Effector memory CD8-positive, alpha-beta T cell (primary cell): ENCODE data around the gene CBLB.
"Not testable (repeated sequence)": the region's sequence is repeated elsewhere in the genome, so short reads cannot be mapped to it uniquely, and the experiment has no call there.

Experiments used
- ATAC-seq: fragments of 150-1000 bp; cut with Tn5 transposase; replicated peaks from 2 replicates; pipeline ENCODE4 v1.10.0; 2021; ENCODE audit warnings: mild to moderate bottlenecking, moderate library complexity
- DNase-seq, 3 experiments: peaks; one replicate each; pipeline ENCODE4 v3.0.0; 2021
- H3K27ac Mint-ChIP-seq, 2 donors: one replicate each; pipeline ENCODE4 v1.8.0; 2022; ENCODE audit warnings: mild to moderate bottlenecking in 2 of 2, mixed read lengths in 2 of 2, moderate library complexity in 2 of 2
- H3K27me3 Mint-ChIP-seq, 2 donors: one replicate each; pipeline ENCODE4 v1.8.0; 2022; ENCODE audit warnings: mixed read lengths in 2 of 2
- H3K36me3 Mint-ChIP-seq: one replicate; pipeline ENCODE4 v1.8.0; 2022; ENCODE audit warnings: mild to moderate bottlenecking, moderate library complexity, mixed read lengths; ENCODE audit not compliant: insufficient read depth
- H3K4me1 Mint-ChIP-seq, 2 donors: one replicate each; pipeline ENCODE4 v1.8.0; 2022; ENCODE audit warnings: low read depth in 2 of 2, mixed read lengths in 2 of 2
- H3K4me3 Mint-ChIP-seq, 2 donors: one replicate each; pipeline ENCODE4 v1.8.0; 2022; ENCODE audit warnings: mild to moderate bottlenecking in 2 of 2, mixed read lengths in 2 of 2, moderate library complexity in 2 of 2
- H3K9me3 Mint-ChIP-seq, 2 donors: one replicate each; pipeline ENCODE4 v1.8.0; 2022; ENCODE audit warnings: mixed read lengths in 2 of 2

Gene CBLB

GRCh38 chr3:105730801-105731354 lies 137.9 kb downstream of the CBLB start:
- Mint-ChIP-seq H3K36me3 (peaks cover 53% of the 10 kb centered on the region), H3K4me1 (peaks cover 4 to 15% of the 10 kb centered on the region in 2 donors), H3K9me3 (peaks cover 6 to 11% of the 10 kb centered on the region in 2 donors), H3K27ac (no peak overlapping the region), H3K4me3 (no peak overlapping the region), H3K27me3 (no peaks in the 10 kb centered on the region)
- no peak for DNase-seq
- no peak for ATAC-seq

GRCh38 chr3:105729667-105730066 lies 139.1 kb downstream of the CBLB start:
- H3K27me3 Mint-ChIP-seq, result no peaks in the 10 kb centered on the region
- H3K27ac Mint-ChIP-seq, result no peak overlapping the region
- DNase-seq (no peak), ATAC-seq (no peak)
- peaks cover 4 to 15% of the 10 kb centered on the region in 2 donors for H3K4me1 Mint-ChIP-seq
- peaks cover 42% of the 10 kb centered on the region for H3K36me3 Mint-ChIP-seq
- H3K9me3 Mint-ChIP-seq, result peaks cover 6 to 11% of the 10 kb centered on the region in 2 donors
- no peak overlapping the region for H3K4me3 Mint-ChIP-seq

- ATAC-seq, result no peak
- Mint-ChIP-seq H3K27ac (peak overlapping the region in 1 of 2 donors; percentile 46), H3K4me1 (peaks cover 8 to 19% of the 10 kb centered on the region in 2 donors), H3K4me3 (no peak overlapping the region), H3K27me3 (no peaks in the 10 kb centered on the region), H3K36me3 (peaks cover 36% of the 10 kb centered on the region), H3K9me3 (peaks cover 6 to 11% of the 10 kb centered on the region in 2 donors)
- no peak for DNase-seq
These were observed 140.0 kb downstream of the CBLB start for GRCh38 chr3:105728771-105729312.

DNA sequence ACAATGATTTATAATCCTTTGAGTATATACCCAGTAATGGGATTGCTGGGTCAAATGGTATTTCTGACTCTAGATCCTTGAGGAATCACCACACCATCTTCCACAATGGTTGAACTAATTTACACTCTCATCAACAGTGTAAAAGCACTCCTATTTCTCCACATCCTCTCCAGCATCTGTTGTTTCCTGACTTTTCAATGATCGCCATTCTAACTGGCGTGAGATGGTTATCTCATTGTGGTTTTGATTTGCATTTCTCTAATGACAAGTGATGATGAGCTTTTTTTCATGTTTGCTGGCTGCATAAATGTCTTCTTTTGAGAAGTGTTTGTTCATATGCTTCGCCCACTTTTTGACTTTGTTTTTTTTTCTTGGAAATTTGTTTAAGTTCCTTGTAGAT lies 141.8 kb downstream of the CBLB start:
- DNase-seq, H3K27ac Mint-ChIP-seq, ATAC-seq, H3K4me3 Mint-ChIP-seq, H3K27me3 Mint-ChIP-seq: not testable (repeated sequence)
- H3K36me3 Mint-ChIP-seq, result peaks cover 33% of the 10 kb centered on the region
- peaks cover 6 to 11% of the 10 kb centered on the region in 2 donors for H3K9me3 Mint-ChIP-seq
- peaks cover 14 to 32% of the 10 kb centered on the region in 2 donors for H3K4me1 Mint-ChIP-seq

DNA sequence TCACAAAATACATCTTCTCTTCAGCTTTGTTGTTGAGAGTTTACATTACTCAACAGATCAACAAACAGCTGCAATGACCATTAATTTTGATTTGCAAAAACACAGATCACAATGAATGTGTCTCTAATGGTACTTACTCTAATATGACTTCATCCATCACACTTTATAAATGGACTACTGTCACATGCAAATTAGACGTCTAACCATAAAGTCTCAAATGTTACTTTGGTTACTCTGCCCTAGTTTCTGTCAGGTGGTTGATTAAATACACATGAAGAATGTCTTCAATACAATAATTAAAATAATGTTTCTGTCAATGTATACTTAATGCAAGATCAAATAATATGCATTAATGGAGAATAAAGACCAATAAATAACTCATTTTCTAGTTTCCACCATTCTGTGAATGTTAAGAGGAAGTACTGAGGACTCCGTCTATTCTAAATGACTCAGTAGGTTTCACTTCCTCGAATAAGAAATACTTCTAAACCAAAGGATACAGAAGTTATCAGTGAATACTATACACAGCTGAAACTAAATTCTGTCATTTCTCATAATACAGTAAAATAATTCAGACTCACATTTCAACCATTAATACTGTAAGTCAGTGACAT lies 145.8 kb downstream of the CBLB start:
- ATAC-seq, result peak; percentile 81
- H3K4me1 Mint-ChIP-seq, result peaks cover 13 to 35% of the 10 kb centered on the region in 2 donors
- peak overlapping the region; percentile 40 to 72 for H3K27ac Mint-ChIP-seq
- peaks cover 4 to 11% of the 10 kb centered on the region in 2 donors for H3K9me3 Mint-ChIP-seq
- H3K36me3 Mint-ChIP-seq, result peaks cover 39% of the 10 kb centered on the region
- no peak for DNase-seq
- peak overlapping the region; percentile 31 to 71 for H3K4me3 Mint-ChIP-seq
- H3K27me3 Mint-ChIP-seq, result no peaks in the 10 kb centered on the region

- Mint-ChIP-seq H3K27ac (no peak overlapping the region), H3K4me1 (peaks cover 13 to 29% of the 10 kb centered on the region in 2 donors), H3K9me3 (no peaks in the 10 kb centered on the region), H3K36me3 (peaks cover 37% of the 10 kb centered on the region), H3K4me3 (no peak overlapping the region), H3K27me3 (no peaks in the 10 kb centered on the region)
- DNase-seq, result no peak
- no peak for ATAC-seq
These were observed 149.0 kb downstream of the CBLB start for GRCh38 chr3:105719791-105720190.

DNA sequence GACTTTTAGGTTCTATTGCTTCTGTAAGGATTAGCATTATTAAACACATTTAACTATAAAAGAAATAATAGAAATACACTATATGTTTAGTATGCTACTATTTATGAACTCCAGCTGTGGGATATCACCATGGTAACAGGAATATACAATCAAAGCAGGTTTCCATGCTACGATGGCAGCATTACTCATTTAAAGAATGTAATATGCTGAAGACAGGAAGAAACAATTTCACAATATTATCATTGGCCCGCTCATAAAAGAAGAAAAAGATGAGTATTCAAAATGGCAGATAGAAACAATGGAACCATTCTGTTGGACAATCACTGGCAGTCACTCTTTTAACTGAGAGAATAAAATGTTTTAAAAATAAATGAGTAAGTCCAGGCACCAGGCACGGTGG lies 153.4 kb downstream of the CBLB start:
- DNase-seq (no peak), ATAC-seq (no peak)
- no peaks in the 10 kb centered on the region for H3K27me3 Mint-ChIP-seq
- no peak overlapping the region for H3K4me3 Mint-ChIP-seq
- H3K9me3 Mint-ChIP-seq, result no peaks in the 10 kb centered on the region
- peaks cover 35% of the 10 kb centered on the region for H3K36me3 Mint-ChIP-seq
- H3K4me1 Mint-ChIP-seq, result peaks cover 4% of the 10 kb centered on the region in 2 donors
- H3K27ac Mint-ChIP-seq, result peak overlapping the region in 1 of 2 donors; percentile 23

- Mint-ChIP-seq H3K36me3 (peaks cover 42% of the 10 kb centered on the region), H3K4me3 (no peak overlapping the region), H3K4me1 (peaks cover 4 to 6% of the 10 kb centered on the region in 2 donors), H3K27ac (no peak overlapping the region), H3K9me3 (no peaks in the 10 kb centered on the region), H3K27me3 (no peaks in the 10 kb centered on the region)
- DNase-seq (no peak), ATAC-seq (no peak)
These were observed 154.4 kb downstream of the CBLB start for GRCh38 chr3:105714453-105714852.

GRCh38 chr3:105708980-105709379 lies 159.8 kb downstream of the CBLB start:
- no peak overlapping the region for H3K27ac Mint-ChIP-seq
- no peaks in the 10 kb centered on the region for H3K27me3 Mint-ChIP-seq
- DNase-seq, result no peak
- H3K4me1 Mint-ChIP-seq, result peaks cover 4 to 8% of the 10 kb centered on the region in 2 donors
- H3K36me3 Mint-ChIP-seq, result peaks cover 18% of the 10 kb centered on the region
- H3K4me3 Mint-ChIP-seq, result no peak overlapping the region
- no peak for ATAC-seq
- H3K9me3 Mint-ChIP-seq, result no peaks in the 10 kb centered on the region

GRCh38 chr3:105707009-105707408 lies 161.8 kb downstream of the CBLB start:
- Mint-ChIP-seq H3K36me3 (peaks cover 31% of the 10 kb centered on the region), H3K4me3 (no peak overlapping the region), H3K4me1 (peaks cover 4 to 11% of the 10 kb centered on the region in 2 donors), H3K27me3 (no peaks in the 10 kb centered on the region), H3K9me3 (no peaks in the 10 kb centered on the region), H3K27ac (no peak overlapping the region)
- no peak for ATAC-seq
- DNase-seq, result no peak

GRCh38 chr3:105704726-105705410 lies 163.9 kb downstream of the CBLB start:
- Mint-ChIP-seq H3K27me3 (no peaks in the 10 kb centered on the region), H3K4me1 (peaks cover 10 to 23% of the 10 kb centered on the region in 2 donors), H3K27ac (peak overlapping the region; percentile 57), H3K4me3 (no peak overlapping the region), H3K36me3 (peaks cover 42% of the 10 kb centered on the region), H3K9me3 (no peaks in the 10 kb centered on the region)
- DNase-seq (no peak), ATAC-seq (no peak)

DNA sequence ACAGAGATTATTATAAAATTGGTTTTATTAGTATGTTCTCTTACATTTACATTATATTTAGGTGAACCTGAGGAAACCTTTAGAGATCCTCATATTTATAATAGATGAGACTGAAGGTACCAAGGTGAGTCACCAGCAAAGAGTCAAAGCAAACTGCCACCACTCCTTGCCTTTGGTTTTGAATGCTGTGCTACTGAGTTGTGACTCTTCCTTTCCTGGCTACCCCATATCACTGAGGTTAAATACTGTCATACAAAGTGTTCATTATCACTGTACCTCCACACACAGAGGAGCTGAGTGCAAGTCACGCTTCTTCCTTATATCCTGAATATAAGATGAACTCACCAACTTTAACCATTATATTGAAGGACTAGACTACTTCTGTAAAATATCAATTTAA lies 168.2 kb downstream of the CBLB start:
- Mint-ChIP-seq H3K27me3 (no peaks in the 10 kb centered on the region), H3K4me3 (peak overlapping the region in 1 of 2 donors; percentile 6), H3K4me1 (peaks cover 24 to 43% of the 10 kb centered on the region in 2 donors), H3K27ac (peak overlapping the region; percentile 23 to 72), H3K9me3 (no peaks in the 10 kb centered on the region), H3K36me3 (peaks cover 41% of the 10 kb centered on the region)
- no peak for DNase-seq
- peak; percentile 39 for ATAC-seq

DNA sequence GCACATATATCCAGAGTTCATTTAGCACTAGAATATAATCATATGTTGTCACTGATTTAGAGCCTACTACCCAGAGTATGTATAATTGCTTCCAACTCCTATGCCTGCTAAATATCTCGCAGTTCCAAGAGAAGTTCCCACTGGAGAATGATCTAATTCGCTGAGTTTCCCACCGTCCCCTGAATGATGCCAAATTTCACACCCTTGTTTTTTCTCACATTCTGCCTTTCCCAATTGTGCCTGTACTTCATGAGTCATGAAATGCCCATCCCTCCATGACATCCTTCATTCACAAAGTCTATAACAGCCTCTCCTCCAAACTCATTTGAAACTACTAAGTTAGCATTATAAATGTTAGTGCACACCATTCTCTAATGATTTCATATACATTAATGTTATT lies 177.2 kb downstream of the CBLB start:
- H3K27me3 Mint-ChIP-seq, result no peaks in the 10 kb centered on the region
- peaks cover 27% of the 10 kb centered on the region for H3K36me3 Mint-ChIP-seq
- H3K4me1 Mint-ChIP-seq, result peaks cover 6 to 32% of the 10 kb centered on the region in 2 donors
- H3K4me3 Mint-ChIP-seq, result no peak overlapping the region
- no peaks in the 10 kb centered on the region for H3K9me3 Mint-ChIP-seq
- H3K27ac Mint-ChIP-seq, result peak overlapping the region; percentile 7 to 78
- DNase-seq, result no peak
- ATAC-seq, result no peak
